Measurements from ENCODE around the gene TMSB15C. TPM values are rescaled to one million over a fixed set of nuclear protein-coding genes. Genes with fewer than 3 reads are reported as not detected.
A peak's percentile ranks its signal among the peaks of the same experiment; 100 is the strongest.
"Not testable (repeated sequence)": the region's sequence is repeated elsewhere in the genome, so short reads cannot be mapped to it uniquely, and the experiment has no call there.

The TMSB15C gene
- total RNA-seq = 0.19 TPM
- long read RNA-seq = 0 reads

DNA sequence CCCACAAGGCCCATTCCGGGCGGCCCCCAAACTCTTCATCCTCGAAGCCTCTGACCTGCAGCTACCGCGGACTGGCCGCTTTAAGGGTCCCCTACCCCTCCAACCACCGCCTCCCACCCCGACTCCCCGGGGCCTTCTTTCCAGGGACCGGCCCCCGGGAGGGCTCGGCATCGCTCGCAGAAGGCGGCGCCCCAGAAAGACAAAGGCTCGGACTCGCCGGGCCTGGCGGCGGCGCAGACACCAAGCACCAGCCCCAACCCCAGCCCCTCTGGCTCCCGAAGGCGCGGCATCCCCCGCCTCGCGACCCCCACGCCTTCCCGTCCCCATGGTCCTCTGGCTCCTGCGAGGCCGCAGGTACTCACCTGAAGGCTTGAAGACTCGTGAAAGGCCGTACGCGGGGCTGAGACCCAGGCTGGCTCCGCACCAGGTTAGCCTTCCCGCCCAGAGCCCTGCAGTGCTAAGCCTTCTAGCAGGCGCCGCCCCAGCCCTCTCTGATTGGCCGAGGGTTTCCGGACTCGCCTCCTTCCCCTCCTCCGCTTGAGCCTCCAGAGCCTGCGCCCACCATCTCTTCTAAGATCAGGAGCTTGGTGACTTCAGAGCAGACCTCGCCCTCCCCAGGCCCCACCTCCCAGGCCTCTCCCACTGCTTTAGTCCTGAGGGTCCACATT, at the start of gene TMSB15C:
Gene TMSB15C, minus strand, starts transcription at position 459 of the 668 bp plus-strand sequence.
- DNase-seq (ENCODE audit: low spot score) = not testable (repeated sequence)

GRCh38 chrX:104122829-104123228, 46.8 kb upstream of the TMSB15C start:
- no peak for DNase-seq (ENCODE audit: low spot score)

DNA sequence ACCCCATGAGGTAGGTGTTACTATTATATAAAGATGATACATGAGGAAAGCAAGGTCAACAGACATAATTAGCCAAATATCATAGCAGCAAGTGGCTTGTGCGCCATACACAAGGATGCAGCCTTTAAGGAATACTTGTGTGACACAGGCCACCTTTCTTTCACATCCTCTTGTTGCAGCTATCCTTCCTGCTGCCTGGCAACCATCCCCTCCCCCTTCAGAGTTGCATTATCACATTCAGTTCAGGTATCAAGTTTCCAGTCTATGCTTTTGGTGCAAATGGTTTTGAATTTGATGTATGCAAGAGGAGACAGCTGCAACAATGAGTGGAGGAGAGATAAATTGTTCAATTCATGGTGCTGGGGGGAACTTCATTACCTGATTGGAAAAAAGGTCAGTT, 42.7 kb upstream of the TMSB15C start:
- no peak for DNase-seq (ENCODE audit: low spot score)

DNA sequence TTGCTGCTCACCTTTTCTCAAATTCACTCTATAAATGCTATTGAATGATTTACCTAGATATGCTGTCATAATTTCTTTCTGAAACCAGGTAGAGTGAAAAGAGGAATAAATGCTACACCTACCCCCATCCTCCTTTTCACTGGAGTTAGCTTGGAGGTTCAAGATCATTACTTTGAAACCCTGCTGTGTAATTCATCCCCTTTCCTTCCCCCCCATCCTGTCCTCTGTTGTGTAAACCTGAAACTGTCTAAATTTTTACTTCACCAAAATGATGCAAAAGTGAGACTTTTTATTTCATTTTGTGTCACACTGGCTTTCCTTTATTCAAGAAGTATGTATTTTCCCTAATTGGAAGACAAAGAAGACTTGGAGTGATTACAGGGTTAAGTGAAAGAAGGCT, 41.7 kb upstream of the TMSB15C start:
- DNase-seq (ENCODE audit: low spot score) = no peak

DNA sequence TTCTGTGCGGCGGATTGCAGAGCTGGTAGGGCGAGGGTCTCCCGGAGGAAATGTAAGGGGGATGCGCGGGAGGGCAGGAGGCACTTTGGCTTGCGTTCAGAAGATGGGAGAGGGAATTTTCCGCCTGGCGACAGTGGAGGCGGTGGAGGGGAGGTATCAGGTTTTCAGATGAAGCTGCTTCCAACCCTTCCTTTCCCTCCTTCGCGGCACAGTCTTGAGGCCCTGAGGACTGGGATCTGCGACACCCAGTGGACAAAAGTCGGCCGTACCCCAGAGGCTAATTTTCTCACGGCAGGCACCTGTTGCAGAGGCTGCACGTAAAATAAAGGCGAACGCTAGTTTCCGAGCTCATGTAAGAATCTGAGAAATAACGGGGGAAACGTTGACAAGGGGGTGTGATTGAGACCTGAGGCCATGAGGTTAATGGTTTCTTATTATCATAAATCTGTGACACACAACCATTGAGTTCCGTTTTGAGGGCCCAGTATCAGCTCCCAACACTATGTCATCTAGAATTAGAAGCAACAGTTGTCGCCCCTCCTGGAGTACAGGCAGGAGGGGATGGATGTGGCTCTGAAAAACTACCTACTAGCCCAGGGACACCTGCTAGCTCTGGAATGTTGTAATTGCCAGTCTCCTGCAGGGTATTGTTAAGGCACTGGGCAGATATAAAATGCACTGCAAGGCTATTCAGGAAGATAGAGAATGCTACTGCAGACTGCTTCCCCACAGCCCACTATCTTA, 37.4 kb upstream of the TMSB15C start:
- DNase-seq (ENCODE audit: low spot score) = no peak

DNA sequence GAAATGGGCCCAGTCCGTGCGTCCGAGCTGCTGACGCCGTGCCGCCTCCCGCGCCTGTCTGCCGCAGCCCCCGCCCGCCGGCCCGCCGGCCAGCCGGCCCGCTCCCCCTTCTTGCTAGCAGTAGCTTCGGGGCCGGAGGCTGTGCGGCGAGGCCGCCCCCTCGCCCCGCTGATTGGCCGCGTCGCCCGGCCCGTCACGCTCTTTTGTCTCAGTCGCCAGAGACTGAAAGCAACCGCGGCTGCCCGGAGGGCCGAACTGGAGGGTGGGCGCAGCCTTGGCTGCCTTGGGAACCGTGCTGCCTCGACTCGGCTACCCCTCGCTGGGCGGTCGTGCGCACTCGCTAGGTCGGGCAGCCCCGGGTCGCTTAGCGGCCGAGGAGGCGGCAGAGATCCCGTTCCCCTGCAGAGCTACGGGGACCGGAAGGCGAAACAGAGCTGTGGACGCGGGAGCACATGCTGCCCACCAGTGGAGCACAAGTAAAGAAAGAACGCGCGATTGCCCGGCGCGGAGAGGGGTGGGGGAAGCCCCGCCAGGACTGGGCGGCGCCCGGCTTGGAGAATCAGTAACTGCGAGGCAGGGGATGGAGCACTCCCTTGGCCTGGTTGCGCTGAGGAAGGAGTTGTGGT, 36.4 kb upstream of the TMSB15C start, which contains the start of gene ZCCHC18:
Gene ZCCHC18, plus strand, starts transcription at position 198 of the 626 bp plus-strand sequence. CDS start 1,589 bp downstream, outside the sequence.
- DNase-seq (ENCODE audit: low spot score) = no peak

GRCh38 chrX:104110491-104111240, 34.6 kb upstream of the TMSB15C start:
- not testable (repeated sequence) for DNase-seq (ENCODE audit: low spot score)

DNA sequence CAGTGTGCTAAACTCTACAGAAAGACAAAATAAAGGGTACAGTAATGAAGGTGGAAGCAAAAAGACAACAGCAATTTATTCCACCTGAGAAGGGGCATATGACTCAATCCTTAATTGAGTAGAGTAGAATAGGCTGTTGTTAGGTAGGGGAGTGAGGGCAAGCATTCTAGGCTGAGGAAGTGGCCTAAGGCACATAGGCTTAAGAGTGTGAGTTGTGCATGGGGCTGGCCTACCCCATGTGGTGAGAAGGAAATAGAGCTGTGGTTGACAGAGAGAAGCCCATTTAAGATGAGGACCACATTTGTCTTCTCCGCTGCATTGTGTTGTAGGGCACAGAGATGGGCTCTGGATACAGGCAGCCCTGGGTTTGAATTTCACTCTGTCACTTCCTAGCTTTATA, 32.9 kb upstream of the TMSB15C start:
- no peak for DNase-seq (ENCODE audit: low spot score)

DNA sequence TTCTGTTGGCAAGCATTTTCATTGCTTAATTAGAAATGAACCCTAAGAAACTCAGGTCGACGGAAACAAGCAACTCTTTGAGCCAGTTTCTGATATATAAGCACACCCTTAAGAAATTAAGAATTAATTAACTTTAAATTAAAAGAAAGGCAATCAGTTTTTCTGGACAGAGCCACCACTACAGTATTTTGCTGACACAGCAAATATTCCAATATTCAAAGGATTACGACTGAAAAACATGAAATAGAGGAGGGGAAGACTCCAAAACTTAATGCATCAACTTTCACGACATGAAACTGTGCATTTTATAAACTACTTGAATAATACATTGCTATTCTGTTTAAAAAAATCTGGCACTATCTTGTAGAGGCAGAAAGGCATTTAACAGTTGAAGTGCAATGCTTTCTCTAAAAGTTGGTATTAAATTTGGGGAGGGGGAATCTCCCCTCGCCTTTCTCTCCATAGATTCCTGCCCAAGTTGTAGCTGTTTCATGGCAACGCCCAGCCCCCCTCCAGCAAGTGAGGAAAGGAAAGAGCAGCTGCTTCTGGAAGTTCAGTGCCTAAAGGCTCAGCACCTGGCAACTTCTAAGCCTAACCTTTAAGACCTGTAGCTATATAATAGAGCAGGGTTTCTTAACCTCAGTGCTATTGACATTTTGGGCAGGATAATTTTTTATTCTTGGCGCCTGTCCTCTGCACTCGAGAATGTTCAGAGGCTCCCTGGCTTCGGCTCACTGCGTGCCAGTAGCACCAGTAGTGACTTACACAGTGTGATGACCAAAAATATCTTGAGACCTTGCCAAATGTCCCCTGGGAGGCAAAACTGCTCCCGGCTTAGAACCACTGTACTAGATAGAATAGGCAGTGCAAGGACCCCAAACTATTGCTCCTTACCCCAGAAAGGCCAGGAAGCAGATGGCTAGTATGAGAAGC, 29.6 kb upstream of the TMSB15C start:
- no peak for DNase-seq (ENCODE audit: low spot score)

DNA sequence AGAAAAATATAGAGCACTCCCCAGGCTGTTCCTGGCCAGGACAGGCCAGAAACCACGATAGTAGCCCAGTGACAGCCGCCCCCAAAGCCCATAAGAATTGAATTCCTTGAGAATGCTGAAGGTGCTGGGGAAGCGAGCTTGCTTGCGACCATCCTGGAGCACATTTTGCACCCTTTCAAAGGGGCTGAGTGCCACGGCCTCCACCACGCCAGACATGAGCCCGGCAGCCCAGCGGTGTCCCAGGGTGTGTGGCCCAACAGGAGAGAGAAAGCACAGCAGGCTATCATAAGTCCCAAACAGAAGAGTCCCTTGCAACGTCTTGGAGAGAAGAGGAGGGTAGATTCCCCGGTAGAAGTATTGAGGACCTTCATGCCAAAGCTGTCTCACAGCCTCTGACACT, 28.6 kb upstream of the TMSB15C start:
- DNase-seq (ENCODE audit: low spot score) = no peak

DNA sequence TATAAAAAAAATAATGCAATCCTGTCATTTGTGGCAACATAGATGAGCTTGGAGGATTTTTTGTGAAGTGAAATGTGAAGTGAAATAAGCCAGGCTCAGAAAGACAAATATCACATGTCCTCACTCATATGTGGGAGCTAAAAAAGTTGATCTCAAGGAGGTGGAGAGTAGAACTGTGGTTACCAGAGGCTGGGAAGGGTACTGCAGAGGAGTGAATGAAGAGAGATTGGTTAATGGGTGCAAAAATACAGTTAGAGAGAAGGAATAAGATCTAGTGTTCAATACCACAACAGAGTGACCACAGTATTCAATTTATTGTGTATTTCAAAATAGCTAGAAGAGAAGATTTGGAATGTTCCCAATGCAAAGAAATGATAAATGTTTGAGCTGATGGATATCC, 22.9 kb upstream of the TMSB15C start:
- no peak for DNase-seq (ENCODE audit: low spot score)

DNA sequence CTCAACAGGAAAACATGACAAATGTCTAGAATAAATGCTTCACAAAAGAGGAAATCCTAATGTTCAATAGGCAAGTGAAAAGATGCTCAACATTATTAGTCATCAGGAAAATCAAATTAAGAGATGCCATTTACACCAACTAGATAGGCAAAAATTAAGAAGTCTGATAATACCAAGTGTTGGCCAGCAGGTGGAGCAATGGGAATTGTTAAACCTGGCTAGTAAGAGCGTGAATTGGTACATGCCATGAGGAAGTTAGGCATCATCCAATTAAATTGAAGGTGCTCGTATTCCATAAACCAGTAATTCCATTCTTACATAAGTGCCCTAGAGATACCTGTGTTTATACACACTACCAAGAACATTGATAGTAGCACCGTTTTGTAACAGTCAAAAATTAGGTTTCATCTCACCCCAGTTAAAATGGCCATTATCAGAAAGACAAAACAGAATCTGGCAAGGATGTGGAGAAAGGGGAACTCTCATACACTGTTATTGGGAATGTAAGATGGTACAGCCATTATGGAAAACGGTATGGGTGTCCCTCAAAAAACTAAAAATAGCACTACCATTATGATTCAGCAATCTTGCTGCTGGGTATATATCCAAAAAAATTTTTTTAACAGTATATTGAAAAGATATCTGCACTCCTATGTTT, 22.2 kb upstream of the TMSB15C start:
- DNase-seq (ENCODE audit: low spot score) = no peak

DNA sequence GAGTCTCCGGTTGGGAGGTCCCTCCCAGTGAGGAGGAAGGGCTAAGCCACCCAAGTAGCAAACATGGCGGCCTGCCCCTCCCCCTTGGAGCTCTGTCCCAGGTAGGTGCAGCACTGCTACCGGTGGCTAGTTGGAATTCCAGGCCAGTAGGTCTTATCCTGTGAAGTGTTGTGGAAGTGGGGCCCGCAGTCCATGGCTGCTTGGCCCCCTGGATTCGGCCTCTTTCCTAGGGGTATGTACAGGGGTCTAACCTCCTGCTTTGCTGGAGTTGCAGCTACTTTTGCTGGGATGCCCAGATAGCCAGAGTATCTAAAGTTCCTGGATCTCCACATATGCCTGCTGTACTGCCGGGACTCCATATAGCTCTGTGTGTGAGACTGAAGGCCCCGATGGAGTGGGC, 9.9 kb upstream of the TMSB15C start:
- peak; percentile 80 for DNase-seq (ENCODE audit: low spot score)

DNA sequence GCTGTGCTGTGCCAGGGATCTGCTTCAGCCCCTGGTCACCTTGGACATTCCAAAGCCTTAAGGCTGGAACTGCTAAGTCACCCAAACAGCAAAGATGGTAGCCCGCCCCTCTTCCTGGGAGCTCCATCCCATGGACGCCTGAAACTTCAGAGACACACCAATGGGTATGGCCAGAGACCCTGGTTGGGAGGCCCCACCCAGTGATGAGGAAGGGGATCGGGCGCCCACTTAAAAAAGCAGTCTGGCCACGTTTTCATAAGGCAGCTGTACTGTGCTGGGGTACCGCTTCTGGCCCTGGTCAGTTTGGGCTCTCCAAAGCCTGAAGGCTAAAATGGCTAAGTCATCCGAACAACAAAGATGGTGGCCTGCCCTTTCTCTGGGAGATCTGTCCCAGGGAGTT, 9.4 kb upstream of the TMSB15C start:
- no peak for DNase-seq (ENCODE audit: low spot score)

DNA sequence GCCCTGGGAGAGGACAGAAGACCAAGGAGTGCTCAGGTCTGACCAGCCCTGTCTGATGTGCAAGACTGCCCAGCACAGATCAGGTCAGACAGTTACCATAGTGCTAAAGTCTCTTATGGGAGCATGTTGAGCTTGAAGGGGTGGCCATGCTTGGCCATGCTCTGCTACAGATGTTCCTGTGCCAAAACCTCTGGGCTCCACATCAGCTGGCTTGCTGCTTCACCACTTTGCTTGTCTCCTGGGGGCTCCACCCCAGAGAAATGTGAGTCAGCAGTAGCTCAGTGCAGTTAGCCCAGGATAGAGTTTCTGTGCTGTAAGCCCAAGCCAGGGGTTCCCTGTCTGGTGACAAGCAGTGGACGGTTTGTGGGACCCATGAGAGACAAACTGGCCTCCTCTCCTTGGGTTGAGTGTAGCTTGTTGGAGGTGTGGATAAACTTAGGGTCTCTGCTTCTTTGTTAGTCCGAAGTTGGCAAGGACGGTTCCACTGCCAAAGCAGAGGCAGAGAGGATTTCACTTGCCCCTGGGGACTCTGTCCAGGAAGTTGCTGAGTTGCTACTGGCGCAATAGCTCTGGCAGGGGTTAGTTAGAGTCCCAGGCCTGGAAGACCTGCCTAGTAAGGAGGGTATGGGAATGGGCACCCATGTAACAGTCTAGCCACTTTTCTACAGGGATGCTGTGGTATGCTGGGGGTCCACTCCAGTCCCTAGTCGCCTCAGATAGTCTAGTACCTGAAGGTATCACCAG, 8.7 kb upstream of the TMSB15C start:
- DNase-seq (ENCODE audit: low spot score) = no peak

GRCh38 chrX:104084063-104084462, 8.0 kb upstream of the TMSB15C start:
- DNase-seq (ENCODE audit: low spot score) = peak; percentile 72

GRCh38 chrX:104077854-104078253, 1.8 kb upstream of the TMSB15C start:
- not testable (repeated sequence) for DNase-seq (ENCODE audit: low spot score)

DNA sequence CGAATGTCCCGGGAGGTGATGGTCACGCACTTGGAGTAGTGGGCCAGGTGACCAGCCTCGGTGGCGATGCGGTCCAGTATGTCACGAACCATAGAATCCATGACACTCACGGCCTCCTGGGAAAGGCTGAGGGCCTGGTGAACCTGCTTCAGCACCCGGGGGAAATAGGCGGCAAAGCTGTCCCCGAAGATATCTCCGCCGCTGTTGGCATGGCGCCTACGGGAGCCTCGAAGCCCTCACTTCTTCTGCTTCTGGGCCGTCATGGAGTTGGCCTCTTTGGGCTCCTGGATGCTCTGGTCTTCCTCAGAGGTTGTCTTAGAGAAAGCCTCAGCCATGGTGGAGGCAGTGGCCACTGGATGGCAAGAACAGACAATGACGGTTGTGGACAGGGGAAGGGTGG, 13.4 kb downstream of the TMSB15C start:
- DNase-seq (ENCODE audit: low spot score) = not testable (repeated sequence)

DNA sequence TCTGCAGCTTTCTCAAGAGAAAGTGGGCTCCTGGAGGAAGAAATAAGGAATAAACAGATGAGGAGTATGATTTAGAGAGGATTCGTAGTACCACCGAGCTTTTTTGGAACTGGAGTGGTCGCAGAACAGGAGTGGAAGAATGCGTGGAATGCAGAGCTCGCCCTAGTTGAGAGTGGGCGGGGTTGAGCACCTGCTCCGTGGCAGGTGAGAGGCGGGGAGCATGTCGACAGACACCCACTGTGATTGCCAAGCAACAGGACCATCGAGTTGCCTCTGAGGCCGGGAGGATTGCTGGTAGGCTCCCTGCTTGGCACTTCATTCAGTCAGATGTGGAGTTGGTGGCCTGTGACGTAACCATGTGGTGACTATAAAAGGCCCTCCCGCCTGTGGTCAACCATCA, 21.1 kb downstream of the TMSB15C start:
- DNase-seq (ENCODE audit: low spot score) = not testable (repeated sequence)
